Stimulated activated CD8-positive, alpha-beta memory T cell treated with anti-CD3 and anti-CD28 coated beads, Interleukin-7, amount 100 ng/mL, for 1 hour (primary cell): ENCODE results near the gene GCN1.
"Not testable (repeated sequence)": the region's sequence is repeated elsewhere in the genome, so short reads cannot be mapped to it uniquely, and the experiment has no call there.

Experiments used
- DNase-seq, 2 donors: peaks; one replicate each; pipeline ENCODE4 v3.0.0-alpha.2; 2020; ENCODE audit warnings: low read depth in 2 of 2

GCN1 gene

DNA sequence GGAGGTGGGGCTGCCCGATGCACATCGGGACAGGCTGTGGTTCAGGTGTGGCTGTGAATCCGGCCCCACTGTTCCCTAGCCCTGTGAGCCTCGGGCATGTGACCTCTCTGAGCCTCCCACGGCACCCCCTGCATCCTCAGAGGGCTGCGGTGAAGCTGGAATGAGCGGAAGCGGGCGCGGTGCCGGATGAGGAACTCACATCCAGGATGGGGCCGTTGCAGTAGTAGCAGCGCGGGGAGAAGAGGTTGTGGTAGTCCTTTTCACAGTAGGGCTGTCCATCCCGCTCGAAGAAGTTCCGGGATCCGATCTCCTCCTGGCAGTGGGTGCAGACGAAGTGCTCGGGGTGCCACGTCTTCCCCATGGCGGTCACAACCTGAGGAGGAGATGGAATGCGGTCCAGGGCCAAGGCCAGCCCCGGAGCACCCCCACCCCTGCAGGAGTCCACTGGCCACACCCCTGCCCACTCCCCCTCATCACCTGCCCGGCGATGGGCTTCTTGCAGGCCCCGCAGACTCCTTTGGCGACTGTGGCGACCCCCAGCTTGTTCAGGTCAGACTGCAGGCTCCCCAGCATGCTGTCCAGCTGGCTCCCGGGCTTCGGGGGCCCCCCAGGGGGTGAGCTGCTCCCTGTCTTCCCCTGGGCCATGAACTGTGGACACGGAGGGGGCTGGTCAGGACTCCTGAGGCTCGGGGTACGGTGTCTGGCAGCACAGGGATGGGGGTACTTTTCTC, 20.3 kb upstream of the GCN1 start:
- DNase-seq, result no peak

DNA sequence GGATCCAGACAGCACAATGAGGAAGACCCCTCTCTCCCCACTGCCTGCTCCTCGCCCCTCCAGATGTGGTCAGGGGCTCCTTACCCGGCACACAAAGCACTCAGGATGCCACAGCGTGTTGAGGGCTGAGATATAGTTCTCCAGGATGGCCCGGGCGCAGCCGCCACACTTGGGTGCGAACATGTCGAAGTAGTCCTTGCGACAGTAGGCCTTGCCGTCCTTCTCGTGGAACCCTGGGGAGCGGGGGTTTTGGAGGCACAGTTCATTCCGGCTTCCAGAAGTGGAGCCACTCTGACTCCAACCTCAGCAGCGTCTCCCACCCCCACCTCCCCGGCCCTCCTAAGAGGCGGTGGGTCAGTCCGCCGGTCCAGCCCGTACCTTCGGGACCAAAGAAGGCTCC, 19.2 kb upstream of the GCN1 start:
- no peak for DNase-seq

DNA sequence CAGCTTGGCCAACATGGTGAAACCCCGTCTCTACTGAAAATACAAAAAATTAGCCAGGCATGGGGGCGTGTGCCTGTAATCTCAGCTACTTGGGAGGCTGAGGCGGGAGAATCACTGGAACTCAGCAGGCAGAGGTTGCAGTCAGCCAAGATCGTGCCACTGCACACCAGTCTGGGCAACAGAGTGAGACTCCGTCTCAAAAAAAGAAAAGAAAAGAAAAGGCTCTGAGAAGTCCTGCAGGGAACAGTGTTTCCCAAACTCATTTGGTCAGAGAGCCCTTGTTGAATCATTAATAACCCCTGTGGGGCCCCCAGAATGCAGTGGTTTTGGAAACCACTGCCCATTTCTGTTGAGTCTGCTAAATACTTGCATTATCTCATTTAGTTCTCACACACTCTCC, 18.7 kb upstream of the GCN1 start:
- DNase-seq, result not testable (repeated sequence)

DNA sequence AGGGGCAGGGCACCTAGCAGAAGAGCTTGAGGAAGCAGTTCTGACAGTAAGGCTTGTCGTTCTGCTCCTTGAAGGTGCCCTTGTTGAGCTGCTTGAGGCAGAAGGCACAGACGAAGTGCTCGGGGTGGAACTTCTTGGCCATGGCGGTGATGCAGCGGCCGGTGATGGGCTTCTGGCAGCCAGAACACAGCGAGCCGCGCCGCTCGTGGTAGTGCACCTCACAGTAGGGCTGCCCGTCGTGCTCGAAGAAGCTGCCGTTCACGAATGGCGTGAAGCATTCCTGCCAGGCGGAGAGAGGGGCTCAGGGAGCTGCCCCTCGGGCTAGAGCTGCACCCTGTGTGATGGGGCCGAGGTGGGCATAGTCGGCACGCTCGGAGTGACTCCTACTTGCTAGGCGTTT, 17.8 kb upstream of the GCN1 start:
- DNase-seq, result no peak

DNA sequence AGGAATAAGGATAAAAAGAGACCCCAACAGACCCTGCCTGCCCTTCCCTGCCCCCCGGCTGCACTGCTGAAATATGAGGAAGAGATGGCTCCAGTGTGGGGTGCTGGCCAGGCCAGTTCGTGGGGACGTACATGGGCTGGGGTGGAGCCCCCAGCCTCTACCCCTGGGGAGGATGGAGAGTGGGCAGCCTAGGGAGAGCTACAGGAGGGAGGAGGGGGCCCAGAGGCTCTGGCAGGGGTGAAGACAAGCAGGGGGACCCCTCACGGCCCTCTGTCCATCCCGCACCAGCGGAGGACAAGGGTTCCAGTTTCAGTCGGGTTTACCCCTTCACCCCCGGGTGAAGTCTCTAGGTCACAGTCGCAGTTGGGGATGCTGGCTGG, 17.4 kb upstream of the GCN1 start:
- no peak for DNase-seq

DNA sequence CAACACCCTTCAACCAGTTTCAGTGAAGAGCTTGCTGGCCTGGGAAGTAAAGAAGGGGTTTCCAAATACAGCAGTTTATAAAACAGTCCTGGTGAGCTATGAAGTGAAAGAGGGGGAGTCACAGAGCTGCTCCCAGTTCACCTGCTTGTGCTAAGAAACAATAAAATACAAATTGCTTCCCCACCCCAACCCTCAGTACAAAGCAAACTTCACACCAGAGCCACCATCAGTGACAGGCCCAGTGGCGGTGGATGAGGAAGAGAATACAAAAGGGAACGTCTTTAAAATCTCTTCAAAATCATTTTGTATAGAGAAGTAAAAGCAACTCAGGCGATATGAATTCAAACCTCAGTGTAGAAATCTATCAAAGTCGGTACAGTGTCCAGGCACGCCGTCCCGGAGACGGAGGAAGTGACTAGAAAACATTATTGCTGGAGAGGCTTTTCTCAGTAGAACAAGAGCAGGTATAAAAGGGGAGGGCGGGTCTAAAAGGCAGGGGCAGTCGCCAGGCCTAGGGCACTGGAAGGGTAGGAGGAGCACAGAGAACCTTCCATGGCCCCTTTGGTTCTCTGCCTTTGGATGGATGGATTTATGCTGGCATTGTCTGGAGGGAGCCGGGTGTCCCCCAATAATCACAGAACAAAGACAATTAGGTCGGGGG, 16.9 kb upstream of the GCN1 start:
- no peak for DNase-seq

DNA sequence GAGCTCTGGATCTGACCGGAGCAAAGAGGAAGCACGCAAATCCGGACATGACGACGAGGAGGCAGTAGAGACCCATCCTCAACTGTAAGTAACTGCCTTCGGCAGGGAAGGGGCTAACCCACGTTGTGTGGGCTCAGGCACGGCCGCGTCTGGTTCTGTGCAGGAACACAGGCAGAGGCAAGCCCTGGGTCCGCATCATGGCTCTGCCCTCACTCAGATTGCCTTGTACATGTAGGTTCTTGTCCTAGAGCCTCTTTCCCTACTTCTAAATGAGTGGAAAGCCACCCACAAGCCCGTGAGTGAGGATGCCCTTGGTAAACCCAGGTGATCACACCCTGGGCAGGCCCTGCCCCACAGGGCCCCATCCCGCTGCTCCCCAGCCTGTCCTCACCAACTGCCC, 15.3 kb upstream of the GCN1 start:
- no peak for DNase-seq

DNA sequence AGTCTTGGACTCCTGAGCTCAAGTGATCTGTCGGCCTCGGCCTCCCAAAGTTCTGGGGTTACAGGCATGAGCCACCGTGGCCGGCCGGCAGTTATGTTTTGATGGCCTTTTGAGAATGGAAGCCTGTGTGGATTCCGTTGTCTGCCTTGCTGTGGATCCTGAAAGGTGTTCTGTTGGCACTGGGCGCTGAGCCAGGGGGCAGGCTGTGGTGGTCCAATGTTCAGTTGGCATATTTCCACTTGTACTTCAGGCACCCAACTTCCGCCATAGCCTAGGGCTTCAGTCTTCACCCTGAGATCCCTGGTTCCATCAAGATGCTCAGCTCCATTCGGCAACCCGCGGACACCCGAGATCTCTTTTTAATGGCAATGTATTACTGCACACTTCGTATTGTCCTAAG, 12.7 kb upstream of the GCN1 start:
- DNase-seq, result no peak

DNA sequence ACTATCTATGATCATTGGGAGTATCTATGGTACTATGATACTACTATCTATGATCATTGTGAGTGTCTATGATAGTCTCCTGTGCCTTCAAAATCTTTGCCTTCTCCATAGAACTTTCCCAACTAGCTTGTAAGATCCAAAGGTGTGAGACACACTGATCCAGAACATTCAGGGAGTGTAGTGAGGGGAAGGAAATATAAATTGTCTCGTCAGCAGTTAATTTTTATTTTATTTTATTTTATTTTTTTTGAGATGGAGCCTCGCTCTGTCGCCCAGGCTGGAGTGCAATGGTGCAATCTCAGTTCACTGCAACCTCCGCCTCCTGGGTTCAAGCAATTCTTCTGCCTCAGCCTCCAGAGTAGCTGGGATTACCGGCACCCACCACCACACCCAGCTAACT, 12.3 kb upstream of the GCN1 start:
- DNase-seq, result not testable (repeated sequence)

DNA sequence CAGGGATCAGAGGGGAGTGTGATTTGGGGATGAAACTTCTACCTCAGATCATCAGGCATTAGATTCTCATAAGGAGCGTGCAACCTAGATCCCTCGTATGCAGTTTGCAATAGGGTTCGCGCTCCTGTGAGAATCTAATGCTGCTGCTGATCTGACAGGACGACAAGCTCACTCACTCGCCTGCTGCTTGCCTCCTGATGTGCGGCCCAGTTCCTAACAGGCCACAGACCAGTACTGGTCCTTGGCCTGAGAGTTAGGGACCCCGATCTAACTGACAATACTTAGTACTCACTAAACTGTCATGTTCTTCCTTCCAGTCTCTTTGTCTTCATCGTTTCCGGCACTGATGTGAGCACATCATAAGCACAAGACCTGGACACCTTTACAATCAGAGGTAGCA, 11.7 kb upstream of the GCN1 start:
- no peak for DNase-seq

DNA sequence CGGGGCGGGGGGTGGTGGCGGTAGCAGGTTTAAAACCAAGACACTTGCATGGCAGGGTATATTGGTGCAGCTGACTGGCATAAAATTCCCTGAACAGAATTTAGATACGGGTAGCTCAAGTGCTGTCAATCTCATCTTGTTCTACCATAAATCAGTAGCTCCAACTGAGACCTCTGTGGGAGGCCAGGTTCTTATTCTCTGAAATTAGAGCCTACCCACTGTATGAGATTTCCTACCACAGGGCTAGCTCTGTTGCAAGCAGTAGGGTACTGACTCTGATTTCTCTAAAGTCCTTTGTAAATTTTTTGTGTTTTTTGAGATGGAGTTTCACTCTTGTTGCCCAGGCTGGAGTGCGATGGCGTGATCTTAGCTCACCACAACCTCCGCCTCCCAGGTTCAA, 9.7 kb upstream of the GCN1 start:
- DNase-seq, result no peak

DNA sequence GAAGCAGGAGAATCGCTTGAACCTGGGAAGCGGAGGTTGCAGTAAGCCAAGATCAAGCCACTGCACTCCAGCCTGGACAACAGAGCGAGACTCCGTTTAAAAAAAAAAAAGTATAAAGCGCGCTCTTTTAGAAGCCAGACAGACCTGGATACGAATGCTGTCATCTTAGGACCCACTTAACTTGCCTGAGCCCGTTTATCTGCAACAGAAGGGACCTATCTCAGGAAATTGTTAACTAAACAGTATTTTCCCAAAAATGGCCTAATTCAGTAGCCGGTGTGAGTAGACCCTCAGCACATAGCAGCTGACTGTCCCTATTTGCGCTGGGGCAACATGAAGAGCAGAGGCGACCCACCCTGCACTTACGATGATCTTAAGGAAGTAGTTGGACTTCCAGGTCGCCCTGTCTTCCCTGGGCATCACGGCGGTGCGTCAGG, 5.9 kb upstream of the GCN1 start:
- DNase-seq, result no peak

DNA sequence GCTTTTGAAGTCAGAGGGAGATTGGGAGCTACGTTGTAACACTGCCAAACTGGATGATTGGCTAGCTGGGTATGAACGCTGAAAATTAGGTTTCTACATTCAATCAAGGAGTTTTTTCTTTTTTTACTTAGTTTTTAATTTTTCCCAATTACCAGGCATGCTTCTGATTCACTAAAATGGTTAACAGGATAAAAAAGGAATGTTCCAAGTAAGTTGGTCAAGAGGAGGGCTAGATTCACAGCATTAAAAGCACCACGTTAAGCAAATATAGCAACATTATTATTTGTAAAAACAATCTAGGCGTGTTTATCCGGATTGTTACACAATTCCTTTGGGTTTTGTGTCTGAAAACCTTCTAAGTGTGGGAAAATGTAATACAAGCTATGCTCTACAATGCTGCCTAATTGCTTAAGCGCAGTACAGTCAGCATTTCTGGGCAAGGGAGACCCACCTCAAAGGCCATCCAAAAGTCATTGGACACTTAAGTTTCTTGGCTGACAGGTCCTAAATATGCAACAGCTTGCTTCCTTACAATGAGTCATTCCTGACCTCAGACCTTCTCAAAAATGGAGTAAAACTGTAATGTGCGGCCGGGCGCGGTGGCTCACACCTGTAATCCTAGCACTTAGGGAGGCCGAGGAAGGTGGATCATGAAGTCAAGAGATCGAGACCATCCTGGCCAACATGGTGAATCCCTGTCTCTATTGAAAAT, 5.2 kb upstream of the GCN1 start:
- DNase-seq, result no peak

DNA sequence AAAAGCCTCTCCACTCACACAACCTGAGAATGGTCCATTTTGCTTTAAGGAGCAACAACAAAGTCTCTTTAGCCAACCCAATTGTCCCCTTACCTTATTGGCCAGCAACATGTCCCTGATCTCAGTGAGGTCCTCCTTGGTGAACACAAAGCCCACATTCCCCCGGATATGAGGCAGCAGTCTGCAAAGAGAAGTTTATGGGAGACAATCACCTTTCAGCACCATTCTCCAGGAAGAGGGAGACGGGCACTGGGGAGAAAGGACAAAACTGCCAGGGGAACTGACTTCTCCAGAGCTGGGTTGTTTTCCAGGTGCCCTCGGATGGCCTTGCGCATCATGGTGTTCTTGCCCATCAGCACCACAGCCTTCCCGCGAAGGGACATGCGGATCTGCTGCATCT, 4.5 kb upstream of the GCN1 start:
- no peak for DNase-seq

DNA sequence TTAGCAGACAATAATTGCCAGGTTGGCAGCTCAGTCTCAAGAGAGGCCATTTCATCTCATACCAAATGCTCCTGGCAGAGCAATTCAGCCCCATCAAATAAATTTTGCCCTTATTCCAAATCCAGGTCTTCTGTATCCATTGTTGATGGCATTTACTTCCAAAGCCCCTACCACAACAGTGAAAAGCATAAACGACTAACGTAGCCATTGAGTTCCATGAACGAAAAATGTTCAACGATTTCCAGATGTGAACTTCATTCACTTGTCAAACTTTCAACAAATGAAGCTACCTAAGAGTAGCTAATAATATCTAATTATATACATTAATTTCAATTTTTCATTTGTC, 3.0 kb upstream of the GCN1 start:
- DNase-seq, result no peak

DNA sequence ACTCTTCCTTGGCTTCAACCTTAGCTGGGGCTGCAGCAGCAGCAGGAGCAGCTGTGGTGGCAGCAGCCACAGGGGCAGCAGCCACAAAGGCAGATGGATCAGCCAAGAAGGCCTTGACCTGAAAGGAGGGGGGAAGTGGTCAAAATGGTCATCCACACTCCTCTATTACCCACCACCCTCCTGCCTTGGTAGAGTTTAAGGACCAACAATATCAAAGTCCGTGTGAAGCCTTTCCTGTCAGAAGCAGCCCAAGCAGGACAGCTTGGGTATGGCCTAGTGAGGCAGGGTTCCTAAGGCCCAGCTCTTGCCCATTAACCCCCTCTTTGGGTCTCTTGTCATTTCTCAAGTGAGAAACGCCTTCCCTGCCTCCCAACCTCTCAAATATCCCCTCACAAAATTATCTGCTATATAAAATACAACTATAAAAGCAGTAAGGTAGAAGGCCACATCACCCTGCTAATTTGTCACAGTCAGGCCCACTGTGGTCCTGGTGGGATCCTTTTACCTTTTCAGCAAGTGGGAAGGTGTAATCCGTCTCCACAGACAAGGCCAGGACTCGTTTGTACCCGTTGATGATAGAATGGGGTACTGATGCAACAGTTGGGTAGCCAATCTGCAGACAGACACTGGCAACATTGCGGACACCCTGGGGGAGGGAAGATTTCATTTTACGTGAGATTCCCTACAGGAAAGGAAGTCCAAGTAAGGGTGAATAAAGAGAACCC, 2.5 kb upstream of the GCN1 start:
- not testable (repeated sequence) for DNase-seq

DNA sequence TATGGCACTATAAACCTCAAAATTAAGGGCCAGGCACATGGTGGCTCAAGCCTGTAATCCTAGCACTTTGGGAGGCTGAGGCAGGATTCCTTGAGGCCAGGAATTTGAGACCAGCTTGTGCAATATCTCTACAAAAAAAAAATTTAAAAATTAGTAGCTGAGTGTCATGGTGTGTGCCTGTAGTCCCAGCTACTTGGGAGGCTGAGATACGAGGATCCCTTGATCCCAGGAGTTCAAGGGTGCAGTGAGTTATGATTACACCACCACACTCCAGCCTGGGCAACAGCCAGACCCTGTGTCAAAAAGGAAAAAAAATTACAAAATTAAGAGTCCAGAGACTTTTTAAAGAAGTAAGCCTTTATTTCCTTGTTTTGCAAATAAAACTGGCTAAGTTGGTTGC, 1.8 kb upstream of the GCN1 start:
- no peak for DNase-seq

DNA sequence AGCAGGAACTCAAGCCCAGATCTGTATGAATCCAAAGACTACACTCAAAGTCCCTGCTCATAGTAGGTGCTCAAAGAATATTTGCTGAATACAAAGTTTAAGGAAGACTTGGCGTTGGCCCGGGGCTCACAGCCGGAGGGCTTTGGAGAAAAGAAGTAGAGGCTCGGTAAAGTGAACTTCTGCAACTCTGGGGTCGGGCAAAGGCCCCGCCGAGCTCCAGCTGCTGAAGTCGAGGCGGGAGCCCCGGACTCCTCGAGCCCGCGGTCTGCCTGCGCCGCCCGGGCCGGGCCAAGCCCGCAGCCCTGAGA, 335 bp downstream of the GCN1 start:
- no peak for DNase-seq

DNA sequence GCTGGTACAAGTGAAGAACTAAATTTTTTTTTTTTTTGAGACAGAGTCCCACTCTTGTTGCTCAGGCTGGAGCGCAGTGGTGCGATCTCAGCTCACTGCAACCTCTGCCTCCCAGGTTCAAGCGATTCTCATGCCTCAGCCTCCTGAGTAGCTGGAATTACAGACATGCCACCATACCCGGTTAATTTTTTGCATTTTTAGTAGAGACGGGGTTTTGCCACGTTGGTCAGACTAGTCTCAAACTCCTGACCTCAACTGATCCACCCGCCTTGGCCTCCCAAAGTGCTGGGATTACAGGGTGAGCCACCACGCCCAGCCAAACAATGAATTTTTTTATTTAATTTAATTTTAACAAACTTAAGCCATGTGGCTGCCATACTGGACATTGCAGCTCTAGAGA, 1.2 kb downstream of the GCN1 start:
- DNase-seq, result not testable (repeated sequence)

DNA sequence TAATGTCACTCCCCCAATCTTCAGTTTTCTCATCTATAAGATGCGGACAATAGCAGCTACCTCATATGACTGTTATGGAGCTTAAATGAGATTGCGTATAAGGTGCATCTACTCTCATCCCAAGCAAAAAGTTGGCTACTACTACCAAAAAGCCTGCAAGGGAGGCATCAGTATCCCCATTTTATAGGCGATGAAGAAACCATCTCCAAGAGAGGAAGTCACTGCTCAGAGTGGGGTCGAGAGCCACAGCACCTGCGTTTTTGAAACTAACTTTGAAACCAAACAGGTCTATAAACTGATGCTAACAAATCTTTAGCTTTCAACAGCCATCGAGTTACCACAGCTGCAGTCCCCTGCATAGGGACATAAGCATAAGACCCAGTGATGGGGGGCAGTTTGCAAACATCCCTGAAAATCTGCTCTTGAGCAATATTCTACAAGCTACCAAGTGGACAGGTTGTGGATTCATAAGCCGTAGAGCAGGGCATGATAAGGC, 3.5 kb downstream of the GCN1 start:
- DNase-seq, result no peak

DNA sequence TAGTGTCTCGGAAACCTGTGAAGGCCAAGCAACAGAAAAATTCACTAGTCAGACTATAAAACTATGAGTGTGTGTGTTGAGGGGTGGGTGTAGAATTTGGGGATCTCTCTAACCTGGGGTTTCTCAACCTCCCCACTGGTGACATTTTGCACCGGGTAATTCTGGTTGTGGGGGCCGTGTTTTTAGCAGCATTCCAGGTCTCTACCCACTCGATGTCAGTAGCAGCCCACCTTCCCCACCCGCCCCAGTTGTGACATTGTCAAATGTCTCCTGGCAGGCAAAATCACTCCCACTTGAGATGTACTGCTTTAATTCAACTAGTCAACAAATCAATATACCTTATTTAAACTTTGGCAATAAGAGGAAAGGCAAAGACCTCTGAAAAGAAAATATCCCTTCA, 4.1 kb downstream of the GCN1 start:
- no peak for DNase-seq

DNA sequence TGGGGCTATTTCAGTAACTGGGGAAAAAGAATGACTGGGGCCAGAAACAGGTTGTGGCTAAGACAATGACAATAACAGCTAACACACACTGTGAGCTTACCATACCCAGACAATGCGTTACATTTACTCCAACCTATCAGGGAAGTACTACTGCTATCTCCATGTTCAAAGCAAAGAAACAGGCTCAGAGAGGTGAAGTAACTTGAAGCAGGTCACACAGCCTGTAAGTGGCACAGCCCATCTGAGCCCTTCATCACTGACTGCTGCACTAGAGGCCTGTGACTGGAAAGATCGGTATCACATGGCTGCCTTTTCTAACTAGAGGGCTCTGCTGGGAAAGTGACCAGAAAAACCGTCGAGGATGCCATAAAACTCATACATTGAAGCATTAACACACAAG, 7.9 kb downstream of the GCN1 start:
- DNase-seq, result no peak

DNA sequence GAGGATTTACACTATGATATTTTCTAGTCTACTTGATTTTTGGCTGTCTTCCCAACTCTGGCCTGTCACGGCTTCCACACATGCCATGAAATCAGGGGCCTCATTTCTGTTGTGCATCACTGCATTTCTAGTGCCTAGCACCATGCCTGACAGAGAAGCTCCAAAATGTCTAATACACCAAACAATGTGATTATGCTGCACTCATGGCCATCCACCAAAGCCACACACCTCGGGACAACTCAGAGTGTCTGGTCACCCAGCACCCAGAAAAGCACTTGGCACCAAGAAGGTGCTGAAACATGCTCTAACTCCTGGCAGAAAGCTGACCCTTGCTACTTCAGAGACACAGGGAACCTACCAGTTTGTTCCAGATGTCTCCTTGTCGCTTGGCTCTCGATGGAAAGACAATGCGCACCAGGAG, 11.3 kb downstream of the GCN1 start:
- no peak for DNase-seq
